Mesenchymal stem cell (in vitro differentiated cells and primary cell): Measurements from ENCODE around the gene CYB561D1.

Source experiments
- DNase-seq: peaks from one replicate; pipeline ENCODE4 v3.0.0-alpha.2; 2013
- H2AFZ ChIP-seq: one replicate; pipeline ENCODE4 v1.6.1; 2013; ENCODE audit warnings: low read depth, mild to moderate bottlenecking, control low read depth, inconsistent platforms, low read length, moderate library complexity
- H2AK5ac ChIP-seq: 2 replicates; pipeline ENCODE4 v1.6.1; 2013; ENCODE audit warnings: low read length, moderate library complexity, mild to moderate bottlenecking, inconsistent platforms; ENCODE audit not compliant: severe bottlenecking
- H2BK120ac ChIP-seq: one replicate; pipeline ENCODE4 v1.6.1; 2013; ENCODE audit warnings: low read depth, mild to moderate bottlenecking, inconsistent platforms, low read length, moderate library complexity
- H2BK12ac ChIP-seq, 2 experiments: one replicate each; pipeline ENCODE4 v1.6.1; 2013; ENCODE audit warnings: inconsistent platforms in 2 of 2, low read length in 2 of 2, mild to moderate bottlenecking in 2 of 2, moderate library complexity in 2 of 2, control low read depth in 1 of 2
- H2BK15ac ChIP-seq: one replicate; pipeline ENCODE4 v1.6.1; 2013; ENCODE audit warnings: mild to moderate bottlenecking, low read depth, inconsistent platforms; ENCODE audit not compliant: poor library complexity, severe bottlenecking
- H2BK5ac ChIP-seq: 2 replicates; pipeline ENCODE4 v1.6.1; 2013; ENCODE audit warnings: low read depth, mild to moderate bottlenecking, low read length, control low read depth, inconsistent platforms; ENCODE audit not compliant: poor library complexity, severe bottlenecking
- H3K14ac ChIP-seq, 2 experiments: one replicate each; pipeline ENCODE4 v1.6.1; 2013; ENCODE audit warnings: inconsistent platforms in 2 of 2, low read length in 2 of 2, control low read depth in 1 of 2, mild to moderate bottlenecking in 1 of 2, moderate library complexity in 1 of 2
- H3K18ac ChIP-seq, 2 experiments: one replicate each; pipeline ENCODE4 v1.6.1; 2013; ENCODE audit warnings: inconsistent platforms in 2 of 2, low read length in 2 of 2, control low read depth in 1 of 2, low read depth in 1 of 2, mild to moderate bottlenecking in 1 of 2
- H3K23ac ChIP-seq, 2 experiments: one replicate each; pipeline ENCODE4 v1.6.1; 2013; ENCODE audit warnings: inconsistent platforms in 2 of 2, low read length in 2 of 2, mild to moderate bottlenecking in 2 of 2, moderate library complexity in 2 of 2, control low read depth in 1 of 2
- H3K27ac ChIP-seq: 2 replicates; pipeline ENCODE4 v1.5.1; 2013; ENCODE audit warnings: mild to moderate bottlenecking, moderate library complexity, low read length, control low read depth, inconsistent platforms; ENCODE audit not compliant: poor library complexity, severe bottlenecking
- H3K27me3 ChIP-seq, 2 experiments: 2 replicates each; pipeline versions ENCODE4 v1.6.1 to v1.7.0; 2013; ENCODE audit warnings: low read length in 2 of 2, mild to moderate bottlenecking in 2 of 2, moderate library complexity in 2 of 2, control low read depth in 1 of 2, inconsistent platforms in 1 of 2; ENCODE audit not compliant: control insufficient read depth in 1 of 2, insufficient read depth in 1 of 2
- H3K36me3 ChIP-seq, 2 experiments: 2 replicates each; pipeline versions ENCODE4 v1.6.1 to v1.7.0; 2013; ENCODE audit warnings: low read length in 2 of 2, control low read depth in 1 of 2, inconsistent platforms in 1 of 2, low read depth in 1 of 2, mild to moderate bottlenecking in 1 of 2; ENCODE audit not compliant: insufficient read depth in 2 of 2, control insufficient read depth in 1 of 2
- H3K4ac ChIP-seq, 2 experiments: one replicate each; pipeline ENCODE4 v1.6.1; 2013; ENCODE audit warnings: inconsistent platforms in 2 of 2, low read length in 2 of 2, mild to moderate bottlenecking in 2 of 2, moderate library complexity in 2 of 2, control low read depth in 1 of 2, low read depth in 1 of 2
- H3K4me1 ChIP-seq: 2 replicates; pipeline ENCODE4 v1.6.1; 2013; ENCODE audit warnings: low read depth, low read length, control low read depth; ENCODE audit not compliant: control insufficient read depth, insufficient read depth
- H3K4me2 ChIP-seq: 2 replicates; pipeline ENCODE4 v1.6.1; 2013; ENCODE audit warnings: low read length, mild to moderate bottlenecking, inconsistent platforms; ENCODE audit not compliant: poor library complexity, severe bottlenecking
- H3K4me3 ChIP-seq, 2 experiments: 2 replicates each; pipeline versions ENCODE4 v1.5.1 to v1.7.0; 2013; ENCODE audit warnings: low read length in 2 of 2, mild to moderate bottlenecking in 2 of 2, control low read depth in 1 of 2, low read depth in 1 of 2; ENCODE audit not compliant: insufficient read depth in 1 of 2
- H3K79me1 ChIP-seq: replicated peaks from 2 replicates; pipeline ENCODE4 v1.6.1; 2013; ENCODE audit warnings: mild to moderate bottlenecking, control low read depth, low read length, inconsistent platforms; ENCODE audit not compliant: poor library complexity, severe bottlenecking
- H3K9ac ChIP-seq: 2 replicates; pipeline ENCODE4 v1.7.0; 2013; ENCODE audit warnings: mild to moderate bottlenecking, low read length, moderate library complexity
- H3K9me3 ChIP-seq: 2 replicates; pipeline ENCODE4 v1.7.0; 2013; ENCODE audit warnings: mild to moderate bottlenecking, low read length; ENCODE audit not compliant: control insufficient read depth
- H4K8ac ChIP-seq: one replicate; pipeline ENCODE4 v1.6.1; 2013; ENCODE audit warnings: inconsistent platforms, mild to moderate bottlenecking, low read length, moderate library complexity
- H4K91ac ChIP-seq: one replicate; pipeline ENCODE4 v1.6.1; 2013; ENCODE audit warnings: mild to moderate bottlenecking, low read length, inconsistent platforms
- WGBS: methylation state at CpG from one replicate; pipeline ENCODE4 v1.1.7; 2013; ENCODE audit warnings: mixed read lengths; 5-methylcytosine and 5-hydroxymethylcytosine counted together

CYB561D1 gene

GRCh38 chr1:109538827-109539555, 45.1 kb downstream of the CYB561D1 start:
- Histone ChIP-seq H3K9ac (no peak overlapping the region), H2BK5ac (no peak overlapping the region), H3K4me2 (no peak overlapping the region), H2BK15ac (no peak overlapping the region), H4K91ac (no peak overlapping the region), H3K36me3 (no peaks in the 10 kb centered on the region), H2BK12ac (no peak overlapping the region), H3K27ac (no peak overlapping the region), H3K4me1 (peaks cover 2% of the 10 kb centered on the region), H3K23ac (no peak overlapping the region), H3K14ac (no peak overlapping the region), H2BK120ac (no peak overlapping the region), H4K8ac (no peak overlapping the region), H3K27me3 (peaks cover 33 to 39% of the 10 kb centered on the region in 2 experiments), H3K4ac (no peak overlapping the region), H2AFZ (no peak overlapping the region), H3K9me3 (no peaks in the 10 kb centered on the region), H3K4me3 (no peak overlapping the region), H2AK5ac (no peak overlapping the region), H3K18ac (no peak overlapping the region), H3K79me1 (no peaks in the 10 kb centered on the region)
- WGBS: 90% methylated on average over 7 of the region's 9 CpGs
- DNase-seq: no peak

- peaks cover 36 to 43% of the 10 kb centered on the region in 2 experiments for H3K27me3 ChIP-seq
- peaks cover 2% of the 10 kb centered on the region for H3K4me1 ChIP-seq
- no peak within 1 kb of the TSS for H3K23ac ChIP-seq
- no peaks in the 10 kb centered on the region for H3K36me3 ChIP-seq
- no peak within 1 kb of the TSS for H2AFZ ChIP-seq
- H2BK120ac ChIP-seq: no peak within 1 kb of the TSS
- H2BK15ac ChIP-seq: no peak within 1 kb of the TSS
- H3K9ac ChIP-seq: no peak within 1 kb of the TSS
- no peak within 1 kb of the TSS for H3K4me2 ChIP-seq
- H3K27ac ChIP-seq: no peak within 1 kb of the TSS
- H2AK5ac ChIP-seq: no peak within 1 kb of the TSS
- H3K4ac ChIP-seq: no peak within 1 kb of the TSS
- no peak within 1 kb of the TSS for H3K14ac ChIP-seq
- no peak within 1 kb of the TSS for H3K4me3 ChIP-seq
- no peak within 1 kb of the TSS for H4K8ac ChIP-seq
- H2BK5ac ChIP-seq: no peak within 1 kb of the TSS
- DNase-seq: no peak
- H3K79me1 ChIP-seq: no peaks in the 10 kb centered on the region
- no peaks in the 10 kb centered on the region for H3K9me3 ChIP-seq
- WGBS: 45% methylated on average over 7 of the region's 7 CpGs
- no peak within 1 kb of the TSS for H3K18ac ChIP-seq
- no peak within 1 kb of the TSS for H4K91ac ChIP-seq
- no peak within 1 kb of the TSS for H2BK12ac ChIP-seq
Observed at GRCh38 chr1:109539676-109540075, 45.8 kb downstream of the CYB561D1 start, which contains the start of gene GPR61. TSS of gene GPR61 (plus strand) at chr1:109539872. CDS start at chr1:109543023, 3,151 bp downstream.

GRCh38 chr1:109541102-109541501, 47.2 kb downstream of the CYB561D1 start:
- Histone ChIP-seq H2BK12ac (no peak overlapping the region), H3K9ac (no peak overlapping the region), H2BK120ac (no peak overlapping the region), H3K36me3 (no peaks in the 10 kb centered on the region), H2AFZ (no peak overlapping the region), H3K4me1 (peaks cover 2% of the 10 kb centered on the region), H4K8ac (no peak overlapping the region), H3K18ac (no peak overlapping the region), H2AK5ac (no peak overlapping the region), H3K27me3 (peaks cover 36 to 43% of the 10 kb centered on the region in 2 experiments), H3K14ac (no peak overlapping the region), H3K4me2 (no peak overlapping the region), H3K4ac (no peak overlapping the region), H3K27ac (no peak overlapping the region), H3K23ac (no peak overlapping the region), H3K79me1 (no peaks in the 10 kb centered on the region), H2BK5ac (no peak overlapping the region), H3K9me3 (no peaks in the 10 kb centered on the region), H3K4me3 (no peak overlapping the region), H2BK15ac (no peak overlapping the region), H4K91ac (no peak overlapping the region)
- DNase-seq: no peak
- WGBS: 87% methylated on average over 3 of the region's 3 CpGs

GRCh38 chr1:109542657-109543056, 48.8 kb downstream of the CYB561D1 start:
- H3K23ac ChIP-seq: no peak overlapping the region
- peaks cover 2% of the 10 kb centered on the region for H3K4me1 ChIP-seq
- no peak overlapping the region for H2AK5ac ChIP-seq
- no peaks in the 10 kb centered on the region for H3K36me3 ChIP-seq
- H3K27ac ChIP-seq: no peak overlapping the region
- no peak overlapping the region for H3K4me3 ChIP-seq
- no peak overlapping the region for H3K14ac ChIP-seq
- H3K79me1 ChIP-seq: peaks cover 1% of the 10 kb centered on the region
- H2BK5ac ChIP-seq: no peak overlapping the region
- peaks cover 36 to 43% of the 10 kb centered on the region in 2 experiments for H3K27me3 ChIP-seq
- no peak overlapping the region for H4K91ac ChIP-seq
- no peak overlapping the region for H2BK12ac ChIP-seq
- H3K9ac ChIP-seq: no peak overlapping the region
- no peak overlapping the region for H3K4ac ChIP-seq
- WGBS: 88% methylated on average over 10 of the region's 10 CpGs
- no peak overlapping the region for H2BK120ac ChIP-seq
- no peak overlapping the region for H4K8ac ChIP-seq
- H2AFZ ChIP-seq: no peak overlapping the region
- H3K4me2 ChIP-seq: no peak overlapping the region
- no peak overlapping the region for H3K18ac ChIP-seq
- DNase-seq: no peak
- H3K9me3 ChIP-seq: no peaks in the 10 kb centered on the region
- no peak overlapping the region for H2BK15ac ChIP-seq
